IPS DF 6.9 (cell line): ENCODE data around the gene RNF4.

Experiments
- DNase-seq: peaks from one replicate; pipeline ENCODE4 v3.0.0-alpha.2; 2013; ENCODE audit warnings: low read depth, low spot score
- H3K27ac ChIP-seq: one replicate; pipeline ENCODE4 v1.5.1; 2013; ENCODE audit warnings: low read length, control low read depth
- H3K27me3 ChIP-seq: 2 replicates; pipeline ENCODE4 v1.6.1; 2013; ENCODE audit warnings: mild to moderate bottlenecking, low read length; ENCODE audit not compliant: control insufficient read depth, insufficient read depth
- H3K36me3 ChIP-seq: 2 replicates; pipeline ENCODE4 v1.6.1; 2013; ENCODE audit warnings: low read length; ENCODE audit not compliant: control insufficient read depth, insufficient read depth
- H3K4me1 ChIP-seq: 2 replicates; pipeline ENCODE4 v1.6.1; 2013; ENCODE audit warnings: low read length; ENCODE audit not compliant: control insufficient read depth, insufficient read depth
- H3K4me3 ChIP-seq: 2 replicates; pipeline ENCODE4 v1.5.1; 2013; ENCODE audit warnings: mild to moderate bottlenecking, low read length
- H3K9me3 ChIP-seq: 2 replicates; pipeline ENCODE4 v1.6.1; 2013; ENCODE audit warnings: low read length, inconsistent platforms; ENCODE audit not compliant: control insufficient read depth, insufficient read depth
- WGBS: extraction: QIAGEN DNeasy Blood & Tissue Kit; methylation state at CpG from one replicate; pipeline ENCODE4 v1.1.7; 2013; ENCODE audit warnings: mixed read lengths, missing lambda C conversion rate; ENCODE audit not compliant: insufficient read length, insufficient coverage; 5-methylcytosine and 5-hydroxymethylcytosine counted together

Gene RNF4

DNA sequence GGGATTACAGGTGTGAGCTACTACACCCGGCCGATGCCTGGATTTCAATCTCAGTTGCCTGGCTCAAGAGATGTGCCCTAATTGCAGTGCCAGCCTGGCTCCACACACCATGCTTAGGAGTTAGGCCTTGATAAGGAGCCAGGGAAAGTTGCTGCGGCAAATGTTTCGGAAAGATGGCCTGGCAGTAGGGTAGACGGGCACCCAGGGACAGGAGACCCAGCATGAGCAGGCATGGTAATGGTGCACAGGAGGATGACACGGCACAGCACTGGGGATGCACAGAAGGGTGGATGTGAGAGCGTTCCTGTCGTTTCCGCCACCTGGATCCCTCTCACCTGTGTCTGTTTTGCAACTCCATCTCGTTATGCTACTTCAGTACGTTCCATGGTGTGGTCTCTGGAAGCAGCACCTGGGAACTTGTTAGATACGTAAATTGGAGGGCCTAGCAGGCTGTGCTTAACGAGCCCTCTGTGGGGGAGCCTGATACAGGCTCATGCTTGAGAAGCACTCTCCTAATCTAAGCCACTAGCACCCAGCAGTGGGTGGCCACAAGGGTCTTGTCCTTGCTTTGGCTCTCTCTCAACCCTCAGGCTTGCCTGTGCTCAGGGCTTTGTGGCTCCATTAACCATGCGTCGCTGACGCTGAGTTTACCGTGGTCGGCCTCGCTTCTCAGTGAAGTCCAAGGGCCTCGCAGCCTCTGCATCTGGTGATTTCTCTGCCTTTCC lies 20.3 kb downstream of the RNF4 start:
- no peaks in the 10 kb centered on the region for H3K27me3 ChIP-seq
- WGBS, result no CpG with 5 or more reads among the region's 20 CpGs
- H3K27ac ChIP-seq, result no peak overlapping the region
- no peak overlapping the region for H3K4me3 ChIP-seq
- peaks cover 13% of the 10 kb centered on the region; the same call in 1 of the 2 replicates for H3K36me3 ChIP-seq
- no peaks in the 10 kb centered on the region; the same call in 1 of the 2 replicates for H3K4me1 ChIP-seq
- no peak for DNase-seq
- no peaks in the 10 kb centered on the region for H3K9me3 ChIP-seq

DNA sequence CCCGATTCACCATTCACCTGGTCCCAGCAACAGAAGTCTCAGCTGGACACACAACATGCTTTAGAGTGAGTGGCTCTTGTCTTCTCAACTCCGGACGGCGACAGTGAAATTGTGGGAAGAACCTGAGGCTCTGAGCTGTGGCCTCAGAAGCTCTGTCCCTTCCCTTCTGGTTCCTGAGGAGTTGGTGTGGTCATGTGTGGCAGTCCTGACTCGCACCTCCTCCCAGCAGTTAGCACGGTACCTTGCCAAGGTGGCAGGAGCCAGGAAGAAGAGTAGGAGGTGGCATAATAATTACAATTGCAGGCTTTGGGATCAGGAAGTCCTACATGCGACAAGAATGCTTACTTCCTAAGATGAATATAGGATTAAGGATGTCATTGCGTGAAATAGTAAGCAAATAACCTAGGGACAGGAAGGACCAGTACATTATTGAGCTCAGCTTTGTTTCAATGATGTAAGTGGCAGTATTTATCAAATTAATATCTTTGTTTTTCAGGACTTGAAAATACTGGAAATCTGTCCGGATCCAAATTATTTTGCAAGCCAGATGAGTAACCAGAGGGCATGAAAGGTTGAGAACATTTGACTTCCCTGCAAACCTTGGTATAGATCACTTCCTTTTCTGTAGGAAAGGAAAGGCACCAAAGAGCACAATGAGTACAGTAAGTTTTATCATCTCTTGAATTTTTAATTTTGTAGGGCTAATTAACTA lies 21.1 kb downstream of the RNF4 start:
- Histone ChIP-seq H3K4me1 (no peaks in the 10 kb centered on the region; the same call in 1 of the 2 replicates), H3K36me3 (peaks cover 13% of the 10 kb centered on the region; the same call in 1 of the 2 replicates), H3K27ac (no peak overlapping the region), H3K4me3 (no peak overlapping the region), H3K27me3 (no peaks in the 10 kb centered on the region), H3K9me3 (no peaks in the 10 kb centered on the region)
- no peak for DNase-seq
- no CpG with 5 or more reads among the region's 9 CpGs for WGBS

DNA sequence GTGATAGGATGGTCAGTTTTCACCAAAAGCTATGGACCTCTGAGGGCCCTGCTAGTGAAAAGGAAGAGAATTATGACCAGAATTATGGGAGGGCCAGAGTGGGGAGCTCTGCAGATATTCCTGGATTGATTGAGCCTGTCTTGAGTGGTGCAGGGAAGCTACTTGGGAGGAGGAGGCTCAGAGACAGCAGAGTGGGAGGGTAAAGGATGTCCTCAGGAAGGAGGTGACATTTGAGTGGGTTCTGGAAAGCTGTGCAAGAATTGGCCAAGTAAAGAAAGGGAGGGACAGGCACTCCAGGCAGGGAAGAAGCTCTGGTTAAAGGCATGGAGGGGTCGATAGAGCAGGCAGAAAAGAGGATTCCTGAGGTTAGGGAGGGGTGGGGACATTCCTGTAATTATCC lies 24.1 kb downstream of the RNF4 start:
- DNase-seq, result no peak
- no CpG with 5 or more reads among the region's 1 CpG for WGBS
- Histone ChIP-seq H3K27ac (no peak overlapping the region), H3K36me3 (peaks cover 20% of the 10 kb centered on the region; the same call in 1 of the 2 replicates), H3K4me1 (no peaks in the 10 kb centered on the region), H3K9me3 (no peaks in the 10 kb centered on the region), H3K27me3 (no peaks in the 10 kb centered on the region), H3K4me3 (no peak overlapping the region)

DNA sequence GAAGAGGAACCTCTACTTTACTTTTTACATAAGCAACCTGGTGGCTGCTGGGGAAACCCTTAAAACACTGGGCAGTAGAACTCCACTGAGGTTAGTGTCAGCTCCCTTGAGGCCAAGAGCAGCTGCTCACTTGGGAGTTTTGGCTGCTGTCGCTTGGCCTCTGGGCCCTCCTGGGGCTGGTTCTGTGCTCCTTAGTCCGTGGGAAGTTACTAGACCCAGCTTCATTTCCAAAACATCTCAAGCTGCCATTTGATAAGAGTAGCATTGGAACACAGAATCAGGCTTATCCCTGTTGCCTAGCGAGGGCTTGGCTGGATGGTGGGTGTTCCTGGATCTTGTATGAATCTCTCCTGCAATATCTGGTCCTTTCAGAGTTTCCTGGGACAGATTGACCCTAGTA lies 26.1 kb downstream of the RNF4 start:
- Histone ChIP-seq H3K36me3 (peaks cover 21% of the 10 kb centered on the region), H3K4me1 (no peaks in the 10 kb centered on the region), H3K27me3 (no peaks in the 10 kb centered on the region), H3K27ac (no peak overlapping the region), H3K4me3 (no peak overlapping the region), H3K9me3 (no peaks in the 10 kb centered on the region)
- WGBS, result no CpG with 5 or more reads among the region's 3 CpGs
- DNase-seq, result no peak

DNA sequence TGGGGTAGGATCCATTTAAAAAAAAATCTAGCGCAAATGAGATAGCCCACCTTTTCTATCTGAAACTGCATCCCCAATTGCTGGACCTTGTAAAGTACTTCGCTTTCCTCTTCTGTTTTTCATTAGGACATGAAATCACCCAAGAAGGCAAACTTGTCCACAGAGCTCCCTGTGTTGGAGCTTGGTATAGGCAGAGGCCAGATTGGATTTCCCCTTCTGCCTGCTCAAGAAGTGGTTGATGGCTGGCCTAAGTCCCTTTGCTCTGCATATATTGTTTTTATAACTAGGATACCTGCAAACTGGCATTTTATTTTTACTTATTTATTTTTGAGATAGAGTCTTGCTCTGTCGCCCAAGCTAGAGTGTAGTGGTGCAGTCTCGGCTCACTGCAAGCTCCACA lies 28.4 kb downstream of the RNF4 start:
- Histone ChIP-seq H3K4me3 (no peak overlapping the region), H3K36me3 (peaks cover 29% of the 10 kb centered on the region), H3K4me1 (no peaks in the 10 kb centered on the region), H3K27ac (no peak overlapping the region), H3K9me3 (no peaks in the 10 kb centered on the region), H3K27me3 (no peaks in the 10 kb centered on the region)
- DNase-seq, result no peak
- WGBS, result no CpG with 5 or more reads among the region's 4 CpGs

DNA sequence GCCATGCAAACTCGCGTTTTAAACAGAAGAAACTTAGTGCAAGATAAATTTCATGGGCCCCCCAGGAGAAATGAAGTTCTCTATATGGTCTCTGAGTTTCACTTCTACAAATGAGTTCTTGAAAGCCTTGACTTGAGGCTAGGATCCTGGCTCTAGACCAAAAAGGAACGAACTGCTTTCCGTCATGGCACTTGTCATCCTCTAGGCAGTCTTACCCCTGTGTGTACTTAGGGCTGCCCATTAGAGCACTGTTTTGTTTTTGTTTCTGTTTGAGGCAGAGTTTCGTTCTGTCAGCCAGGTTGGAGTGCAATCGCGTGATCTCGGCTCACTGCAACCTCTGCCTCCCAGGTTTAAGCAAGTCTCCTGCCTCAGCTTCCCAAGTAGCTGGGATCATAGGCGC lies 29.0 kb downstream of the RNF4 start:
- H3K9me3 ChIP-seq, result no peaks in the 10 kb centered on the region
- no peak overlapping the region for H3K27ac ChIP-seq
- no peak overlapping the region for H3K4me3 ChIP-seq
- no peaks in the 10 kb centered on the region for H3K4me1 ChIP-seq
- H3K36me3 ChIP-seq, result peaks cover 23% of the 10 kb centered on the region
- no peak for DNase-seq
- no CpG with 5 or more reads among the region's 9 CpGs for WGBS
- H3K27me3 ChIP-seq, result no peaks in the 10 kb centered on the region

DNA sequence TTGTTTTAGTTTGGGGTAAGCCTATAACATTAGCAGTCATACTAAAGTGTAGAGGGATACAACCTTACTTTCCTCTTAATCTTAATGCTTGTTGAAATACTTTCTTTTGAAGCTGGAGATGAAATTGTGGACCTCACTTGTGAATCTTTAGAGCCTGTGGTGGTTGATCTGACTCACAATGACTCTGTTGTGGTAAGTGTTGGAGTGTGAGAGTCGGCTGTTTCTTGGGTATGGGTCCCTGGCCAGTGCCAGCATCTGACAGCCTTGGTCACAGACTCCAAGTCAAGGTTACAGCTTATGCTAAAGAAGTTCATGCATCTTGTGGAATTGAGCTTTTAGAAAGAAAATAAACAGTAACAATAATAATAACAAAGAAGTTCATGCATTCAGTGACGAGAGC lies 31.6 kb downstream of the RNF4 start:
- no peak for DNase-seq
- H3K4me1 ChIP-seq, result no peaks in the 10 kb centered on the region
- no peaks in the 10 kb centered on the region for H3K27me3 ChIP-seq
- H3K36me3 ChIP-seq, result peaks cover 24% of the 10 kb centered on the region
- no peak overlapping the region for H3K27ac ChIP-seq
- H3K4me3 ChIP-seq, result no peak overlapping the region
- no peaks in the 10 kb centered on the region for H3K9me3 ChIP-seq
- no CpG with 5 or more reads among the region's 2 CpGs for WGBS

DNA sequence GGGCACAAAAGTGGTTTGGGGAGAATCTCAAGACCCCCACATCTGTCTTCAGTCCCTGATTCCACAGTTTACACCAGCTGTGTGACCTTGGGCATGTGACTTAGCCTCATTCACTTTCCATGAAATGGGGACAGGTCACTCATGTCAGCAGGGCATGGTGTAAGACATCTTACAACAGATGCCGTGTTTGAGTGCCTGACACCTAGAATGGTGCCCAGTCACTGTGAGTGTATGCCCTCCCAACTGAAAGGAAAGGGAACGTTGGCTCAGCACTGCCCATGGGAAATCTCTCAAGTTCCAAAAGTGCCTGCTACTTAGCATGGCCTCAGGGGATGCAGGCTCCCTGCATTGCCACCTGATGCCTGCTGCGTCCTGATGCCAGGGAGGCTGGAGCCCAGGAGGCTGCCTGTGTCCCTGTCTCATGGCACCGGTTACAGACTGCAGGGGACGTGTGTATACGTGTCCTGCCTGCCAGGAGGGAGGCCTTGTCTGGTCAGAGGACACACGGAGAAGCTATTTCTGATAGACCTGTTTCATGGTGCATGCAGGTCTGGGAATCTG lies 32.2 kb downstream of the RNF4 start:
- Histone ChIP-seq H3K4me1 (no peaks in the 10 kb centered on the region), H3K9me3 (no peaks in the 10 kb centered on the region), H3K27ac (no peak overlapping the region), H3K36me3 (peaks cover 24% of the 10 kb centered on the region), H3K4me3 (no peak overlapping the region), H3K27me3 (no peaks in the 10 kb centered on the region)
- no peak for DNase-seq
- no CpG with 5 or more reads among the region's 7 CpGs for WGBS

DNA sequence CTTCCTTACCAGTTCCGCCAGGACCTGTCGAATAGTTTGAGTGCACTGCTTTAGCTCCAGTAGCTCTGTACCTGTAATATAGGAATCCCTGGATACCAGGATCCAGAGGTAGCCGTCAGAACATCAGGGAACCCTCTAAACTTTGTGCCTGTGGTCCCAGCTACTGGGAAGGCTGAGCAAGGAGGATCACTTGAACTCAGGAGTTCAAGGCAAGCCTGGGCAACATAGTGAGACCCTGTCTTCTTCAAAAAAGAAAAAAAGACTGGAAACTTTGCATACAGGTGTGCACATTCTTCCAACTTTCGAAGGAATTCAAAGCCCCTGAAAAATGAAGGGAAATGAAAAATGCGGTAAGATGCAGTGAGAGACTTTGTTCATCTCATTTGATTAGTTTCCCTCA lies 34.9 kb downstream of the RNF4 start:
- no peak for DNase-seq
- Histone ChIP-seq H3K27ac (no peak overlapping the region), H3K4me3 (no peak overlapping the region), H3K4me1 (no peaks in the 10 kb centered on the region), H3K27me3 (no peaks in the 10 kb centered on the region), H3K9me3 (no peaks in the 10 kb centered on the region), H3K36me3 (peaks cover 17% of the 10 kb centered on the region)
- no CpG with 5 or more reads among the region's 5 CpGs for WGBS

DNA sequence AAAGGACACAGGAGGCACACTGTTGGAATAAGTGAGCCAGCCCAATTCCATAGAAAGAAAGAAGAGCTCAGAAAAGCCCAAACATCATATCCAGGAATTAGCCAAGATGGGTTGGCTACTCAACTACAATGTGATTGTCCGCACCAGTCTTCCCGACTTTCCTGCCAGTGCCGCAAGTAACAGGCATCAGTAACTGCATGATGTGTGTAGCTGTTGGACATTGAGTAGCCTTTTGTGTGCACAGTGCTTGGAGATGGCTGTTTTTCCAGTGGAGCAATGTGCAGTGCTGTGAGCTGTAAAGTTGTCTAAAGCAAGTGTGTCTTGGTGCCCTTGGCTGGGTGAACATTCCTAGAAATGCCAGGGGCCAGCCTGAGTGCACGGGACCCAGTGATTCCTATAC lies 38.4 kb downstream of the RNF4 start:
- Histone ChIP-seq H3K4me1 (no peaks in the 10 kb centered on the region), H3K4me3 (no peak overlapping the region), H3K27ac (no peak overlapping the region), H3K9me3 (no peaks in the 10 kb centered on the region), H3K36me3 (peaks cover 21% of the 10 kb centered on the region), H3K27me3 (no peaks in the 10 kb centered on the region)
- no CpG with 5 or more reads among the region's 4 CpGs for WGBS
- no peak for DNase-seq
